ENCODE results near the gene MARCHF6. TPM values are rescaled to one million over a fixed set of nuclear protein-coding genes. Genes with fewer than 3 reads are reported as not detected.

Gene MARCHF6
- total and polyA plus RNA-seq, 4 donors: 35.4 to 185 (median 105) TPM

DNA sequence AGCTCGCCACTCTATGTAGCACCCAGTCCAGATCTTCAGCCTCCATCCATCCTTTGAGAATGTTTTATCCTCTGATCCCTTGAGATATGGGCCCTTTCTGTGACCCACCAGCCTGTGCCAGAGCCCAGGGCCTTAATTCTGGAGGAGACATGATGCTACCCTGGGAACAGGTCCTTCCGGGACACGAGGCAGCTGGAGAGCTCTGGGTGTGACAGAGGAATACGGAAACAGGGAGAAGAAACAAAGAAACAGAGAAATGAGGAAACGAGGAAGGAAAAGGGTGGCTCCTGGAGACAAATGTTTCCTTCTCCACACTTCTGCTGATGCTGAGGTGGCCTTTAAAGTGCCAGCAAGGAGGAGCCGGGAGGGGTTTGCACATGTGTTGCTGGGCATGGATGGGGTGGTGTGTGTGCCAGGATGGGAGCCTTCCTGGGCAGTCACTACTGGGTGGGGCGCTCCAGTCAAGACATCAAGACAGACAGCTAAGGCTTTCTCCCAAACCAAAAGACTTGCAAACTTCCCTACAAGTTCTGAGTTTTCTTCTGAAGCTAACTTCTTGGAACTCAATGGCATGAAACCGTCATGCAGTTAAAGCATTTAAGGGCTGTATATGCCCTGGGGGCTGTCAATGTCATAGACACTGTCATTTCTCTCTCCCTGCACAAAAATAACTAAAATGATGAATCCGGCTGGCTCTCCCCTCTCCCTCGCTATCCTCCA is 22.8 kb upstream of the MARCHF6 start:
- H3K27ac ChIP-seq (ENCODE audit: low read depth in 1 of 2, low read length in 1 of 2): peak overlapping the region; percentile 56 to 61
- WGBS, 2 donors: 62 to 64% methylated on average over 10 of the region's 10 CpGs
- H3K9ac ChIP-seq (ENCODE audit: insufficient read depth in 1 of 2, low read length in 2 of 2): no peak overlapping the region
- ATAC-seq (ENCODE audit: insufficient read depth, low FRiP score) (peak; percentile 7), DNase-seq (peak in 1 of 3 donors; percentile 14)
- peaks cover 0 to 3% (median 0%) of the 10 kb centered on the region in 4 donors for H3K9me3 ChIP-seq (ENCODE audit: control insufficient read depth in 4 of 4, insufficient read depth in 3 of 4, low read length in 3 of 4)
- H3K36me3 ChIP-seq (ENCODE audit: control insufficient read depth in 4 of 4, insufficient read depth in 4 of 4, low read length in 4 of 4): no peaks in the 10 kb centered on the region
- peaks cover 8 to 45% (median 30%) of the 10 kb centered on the region in 5 donors for H3K4me1 ChIP-seq (ENCODE audit: control insufficient read depth in 5 of 5, insufficient read depth in 5 of 5, low read length in 5 of 5)
- H3K27me3 ChIP-seq (ENCODE audit: control insufficient read depth in 3 of 3, insufficient read depth in 3 of 3, low read length in 2 of 3): no peaks in the 10 kb centered on the region
- TF ChIP-seq, protein P1, sequence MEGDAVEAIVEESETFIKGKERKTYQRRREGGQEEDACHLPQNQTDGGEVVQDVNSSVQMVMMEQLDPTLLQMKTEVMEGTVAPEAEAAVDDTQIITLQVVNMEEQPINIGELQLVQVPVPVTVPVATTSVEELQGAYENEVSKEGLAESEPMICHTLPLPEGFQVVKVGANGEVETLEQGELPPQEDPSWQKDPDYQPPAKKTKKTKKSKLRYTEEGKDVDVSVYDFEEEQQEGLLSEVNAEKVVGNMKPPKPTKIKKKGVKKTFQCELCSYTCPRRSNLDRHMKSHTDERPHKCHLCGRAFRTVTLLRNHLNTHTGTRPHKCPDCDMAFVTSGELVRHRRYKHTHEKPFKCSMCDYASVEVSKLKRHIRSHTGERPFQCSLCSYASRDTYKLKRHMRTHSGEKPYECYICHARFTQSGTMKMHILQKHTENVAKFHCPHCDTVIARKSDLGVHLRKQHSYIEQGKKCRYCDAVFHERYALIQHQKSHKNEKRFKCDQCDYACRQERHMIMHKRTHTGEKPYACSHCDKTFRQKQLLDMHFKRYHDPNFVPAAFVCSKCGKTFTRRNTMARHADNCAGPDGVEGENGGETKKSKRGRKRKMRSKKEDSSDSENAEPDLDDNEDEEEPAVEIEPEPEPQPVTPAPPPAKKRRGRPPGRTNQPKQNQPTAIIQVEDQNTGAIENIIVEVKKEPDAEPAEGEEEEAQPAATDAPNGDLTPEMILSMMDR (IDR thresholded peaks at IDR 0.05; ENCODE audit: control extremely low read depth, extremely low read depth): no peak
- H3K4me3 ChIP-seq: no peak overlapping the region

DNA sequence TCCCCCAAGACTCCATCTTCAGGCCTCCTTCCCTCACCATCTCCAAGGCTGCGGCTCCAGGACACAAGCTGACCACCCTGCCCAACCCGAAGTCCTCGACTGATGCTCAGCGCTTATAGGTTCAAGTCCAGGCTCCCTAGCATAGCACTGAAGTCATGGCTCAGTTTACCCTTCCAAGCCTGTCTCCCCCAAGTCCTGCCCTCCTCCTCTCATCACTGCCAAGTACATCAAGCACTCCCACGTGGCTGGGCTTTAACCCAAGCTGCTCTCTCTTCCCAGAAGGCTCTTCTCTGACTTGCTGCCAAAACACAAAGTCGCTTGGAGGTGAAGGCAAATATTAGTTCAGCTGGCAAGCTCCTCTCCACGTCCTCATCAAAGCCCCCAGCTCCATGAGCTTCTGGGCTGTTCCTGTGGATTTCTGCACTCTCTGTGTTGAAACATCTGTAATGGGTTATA is 22.1 kb upstream of the MARCHF6 start:
- ATAC-seq (ENCODE audit: insufficient read depth, low FRiP score) (no peak), DNase-seq (peak; percentile 91 to 98 (median 96))
- H3K36me3 ChIP-seq (ENCODE audit: control insufficient read depth in 4 of 4, insufficient read depth in 4 of 4, low read length in 4 of 4): no peaks in the 10 kb centered on the region
- 65 to 76% methylated on average over 7 of the region's 7 CpGs for WGBS, 2 donors
- H3K9ac ChIP-seq (ENCODE audit: insufficient read depth in 1 of 2, low read length in 2 of 2): no peak overlapping the region
- H3K4me1 ChIP-seq (ENCODE audit: control insufficient read depth in 5 of 5, insufficient read depth in 5 of 5, low read length in 5 of 5): peaks cover 8 to 45% (median 30%) of the 10 kb centered on the region in 5 donors
- H3K27me3 ChIP-seq (ENCODE audit: control insufficient read depth in 3 of 3, insufficient read depth in 3 of 3, low read length in 2 of 3): no peaks in the 10 kb centered on the region
- no peak overlapping the region for H3K4me3 ChIP-seq
- peak overlapping the region in 1 of 2 donors; percentile 72 for H3K27ac ChIP-seq (ENCODE audit: low read depth in 1 of 2, low read length in 1 of 2)
- H3K9me3 ChIP-seq (ENCODE audit: control insufficient read depth in 4 of 4, insufficient read depth in 3 of 4, low read length in 3 of 4): peaks cover 0 to 5% (median 0%) of the 10 kb centered on the region in 4 donors
- TF ChIP-seq, protein P1 (IDR thresholded peaks at IDR 0.05; ENCODE audit: control extremely low read depth, extremely low read depth): no peak

DNA sequence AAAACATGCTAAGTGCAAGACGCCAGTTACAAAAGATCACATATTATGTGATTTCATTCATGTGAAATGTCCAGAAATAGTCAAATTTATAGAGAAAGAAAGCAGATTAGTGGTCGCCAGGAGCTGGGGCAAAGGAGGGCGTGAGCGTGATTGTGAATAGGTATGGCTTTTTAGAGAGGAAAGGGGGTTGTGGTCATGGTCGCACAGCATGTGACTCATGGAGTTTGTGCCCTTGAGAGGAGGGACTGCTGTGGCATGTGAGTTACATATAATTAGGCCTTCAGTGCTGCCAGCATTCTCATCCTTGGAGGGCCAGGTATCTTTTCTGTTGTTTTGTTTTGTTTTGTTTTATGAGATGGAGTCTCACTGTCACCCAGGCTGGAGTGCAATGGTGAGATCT is 21.2 kb upstream of the MARCHF6 start:
- Histone ChIP-seq H3K36me3 (ENCODE audit: control insufficient read depth in 4 of 4, insufficient read depth in 4 of 4, low read length in 4 of 4) (no peaks in the 10 kb centered on the region), H3K4me3 (no peak overlapping the region), H3K27ac (ENCODE audit: low read depth in 1 of 2, low read length in 1 of 2) (peak overlapping the region in 1 of 2 donors; percentile 75), H3K9ac (ENCODE audit: insufficient read depth in 1 of 2, low read length in 2 of 2) (no peak overlapping the region), H3K4me1 (ENCODE audit: control insufficient read depth in 5 of 5, insufficient read depth in 5 of 5, low read length in 5 of 5) (peaks cover 8 to 45% (median 30%) of the 10 kb centered on the region in 5 donors), H3K27me3 (ENCODE audit: control insufficient read depth in 3 of 3, insufficient read depth in 3 of 3, low read length in 2 of 3) (no peaks in the 10 kb centered on the region), H3K9me3 (ENCODE audit: control insufficient read depth in 4 of 4, insufficient read depth in 3 of 4, low read length in 3 of 4) (peaks cover 0 to 5% (median 0%) of the 10 kb centered on the region in 4 donors)
- ATAC-seq (ENCODE audit: insufficient read depth, low FRiP score): no peak
- WGBS, 2 donors: 92 to 93% methylated on average over 5 of the region's 5 CpGs
- TF ChIP-seq, protein P1 (IDR thresholded peaks at IDR 0.05; ENCODE audit: control extremely low read depth, extremely low read depth): no peak
- no peak for DNase-seq
